Gastroesophageal sphincter (tissue), 4 donors: ENCODE measurements around the gene DNAH17. TPM values are rescaled to one million over a fixed set of nuclear protein-coding genes. Genes with fewer than 3 reads are reported as not detected.

Source experiments
- ATAC-seq: fragments of 150-250 bp; one replicate; pipeline ENCODE4 v1.9.1; 2016; ENCODE audit warnings: mild to moderate bottlenecking, moderate library complexity
- H3K27ac ChIP-seq, 4 donors: fragments of 200-600 bp; sonication (generic) in 3 of 4; 1 replicate in 3 of 4; 2 replicates in 1 of 4; pipeline ENCODE4 v1.5.1; 2016 to 2019
- H3K27me3 ChIP-seq: fragments of 200-600 bp; sonication (generic); one replicate; pipeline ENCODE4 v1.5.1; 2019
- H3K36me3 ChIP-seq, 2 donors: fragments of 200-600 bp; sonication (generic); one replicate each; pipeline ENCODE4 v1.5.1; 2019; ENCODE audit warnings: control low read depth in 1 of 2
- H3K4me1 ChIP-seq, 3 donors: fragments of 200-600 bp; sonication (generic); 1 replicate in 2 of 3; 2 replicates in 1 of 3; pipeline ENCODE4 v1.5.1; 2016 to 2019; ENCODE audit warnings: control low read depth in 2 of 3
- H3K4me3 ChIP-seq, 2 donors: fragments of 200-600 bp; sonication (generic); one replicate each; pipeline ENCODE4 v1.5.1; 2019; ENCODE audit warnings: mild to moderate bottlenecking in 1 of 2, moderate library complexity in 1 of 2
- H3K9me3 ChIP-seq, 3 donors: fragments of 200-600 bp; sonication (generic); one replicate each; pipeline ENCODE4 v1.5.1; 2017 to 2019; ENCODE audit warnings: control low read depth in 2 of 3
- EP300 ChIP-seq: sonication (generic); formaldehyde crosslinking; IDR thresholded peaks from one replicate; pipeline ENCODE4 v1.6.1; 2017; ENCODE audit warnings: antibody characterized with exemption, mild to moderate bottlenecking
- POLR2A ChIP-seq, 2 donors: fragments of 450-650 bp; IDR thresholded peaks; one replicate each; pipeline ENCODE4 v1.6.1; 2017; ENCODE audit warnings: antibody characterized with exemption in 2 of 2, mild to moderate bottlenecking in 2 of 2, moderate library complexity in 1 of 2
- POLR2AphosphoS5 ChIP-seq: sonication (generic); formaldehyde crosslinking; IDR thresholded peaks from one replicate; pipeline ENCODE4 v1.6.1; 2017; ENCODE audit warnings: antibody characterized with exemption
- WGBS, 2 donors: methylation state at CpG; one replicate each; pipeline ENCODE4 v1.1.5; 2018; ENCODE audit warnings: low coverage in 1 of 2; 5-methylcytosine and 5-hydroxymethylcytosine counted together
- total RNA-seq, 4 donors: library from RNA; depleted of rRNA; stranded (reverse); fragments of >200 nt; gene quantifications; one replicate each; pipeline ENCODE4 v1.1.0, GENCODE V29; 2016
- TF ChIP-seq, protein P1 (sequence below), 4 experiments: fragments of 200-600 bp in 2 of 4; fragments of 450-650 bp in 2 of 4; sonication (generic) in 1 of 4; IDR thresholded peaks; one replicate each; pipeline ENCODE4 v1.5.1; 2017 to 2019; ENCODE audit warnings: antibody characterized with exemption in 4 of 4, mild to moderate bottlenecking in 2 of 4, moderate library complexity in 2 of 4

The DNAH17 gene
- total RNA-seq, 4 donors from 2014 or later: 0.15 TPM; not detected in 3

DNA sequence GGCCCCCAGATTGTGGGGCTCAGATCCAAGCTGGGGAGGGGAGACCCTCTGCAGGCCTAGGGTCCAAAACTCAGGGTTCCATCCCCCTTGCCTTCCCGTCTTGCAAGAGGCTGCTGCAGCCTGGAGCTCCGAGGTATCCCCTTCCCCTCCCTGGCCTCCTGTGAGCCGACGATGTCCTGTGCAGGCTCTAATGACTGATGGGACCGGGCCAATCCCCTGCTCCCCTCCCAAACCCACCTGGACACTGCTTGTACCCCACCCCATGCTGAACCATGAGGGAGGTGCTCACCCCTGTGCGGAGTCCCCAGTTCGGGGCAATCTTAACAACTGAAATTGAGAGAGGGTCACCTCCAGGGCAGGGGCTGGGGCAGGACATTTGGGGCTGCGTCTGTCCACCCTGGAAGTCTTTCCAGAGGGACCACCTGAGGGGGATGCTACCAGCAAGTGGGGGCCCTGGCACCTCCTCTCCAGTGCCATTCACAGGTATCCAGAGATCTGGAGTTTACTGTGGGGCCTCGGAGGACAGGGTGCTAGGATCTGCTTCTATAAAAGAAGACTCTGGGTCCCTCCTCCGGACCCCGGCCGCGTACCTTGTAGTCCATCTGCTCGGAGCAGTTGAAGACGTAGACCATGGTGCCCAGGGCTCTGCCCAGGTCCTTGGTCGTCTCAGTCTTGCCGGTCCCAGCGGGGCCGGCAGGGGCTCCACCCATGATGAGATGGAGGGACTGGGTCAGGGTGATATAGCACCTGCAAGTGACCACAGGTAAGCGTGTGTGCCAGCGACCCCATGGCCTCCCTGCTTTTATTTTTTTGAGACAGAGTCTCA is 77.3 kb downstream of the DNAH17 start:
- ATAC-seq: no peak
- Histone ChIP-seq H3K9me3 (no peaks in the 10 kb centered on the region), H3K27ac (no peak overlapping the region), H3K36me3 (no peaks in the 10 kb centered on the region), H3K4me1 (peaks cover 0 to 7% (median 0%) of the 10 kb centered on the region in 3 donors), H3K4me3 (no peak overlapping the region), H3K27me3 (no peaks in the 10 kb centered on the region)
- WGBS, 2 donors: no CpG with 5 or more reads among the region's 21 CpGs
- TF ChIP-seq POLR2AphosphoS5 (no peak), EP300 (no peak), POLR2A (IDR thresholded peaks at IDR 0.05) (no peak)
- TF ChIP-seq, protein P1, sequence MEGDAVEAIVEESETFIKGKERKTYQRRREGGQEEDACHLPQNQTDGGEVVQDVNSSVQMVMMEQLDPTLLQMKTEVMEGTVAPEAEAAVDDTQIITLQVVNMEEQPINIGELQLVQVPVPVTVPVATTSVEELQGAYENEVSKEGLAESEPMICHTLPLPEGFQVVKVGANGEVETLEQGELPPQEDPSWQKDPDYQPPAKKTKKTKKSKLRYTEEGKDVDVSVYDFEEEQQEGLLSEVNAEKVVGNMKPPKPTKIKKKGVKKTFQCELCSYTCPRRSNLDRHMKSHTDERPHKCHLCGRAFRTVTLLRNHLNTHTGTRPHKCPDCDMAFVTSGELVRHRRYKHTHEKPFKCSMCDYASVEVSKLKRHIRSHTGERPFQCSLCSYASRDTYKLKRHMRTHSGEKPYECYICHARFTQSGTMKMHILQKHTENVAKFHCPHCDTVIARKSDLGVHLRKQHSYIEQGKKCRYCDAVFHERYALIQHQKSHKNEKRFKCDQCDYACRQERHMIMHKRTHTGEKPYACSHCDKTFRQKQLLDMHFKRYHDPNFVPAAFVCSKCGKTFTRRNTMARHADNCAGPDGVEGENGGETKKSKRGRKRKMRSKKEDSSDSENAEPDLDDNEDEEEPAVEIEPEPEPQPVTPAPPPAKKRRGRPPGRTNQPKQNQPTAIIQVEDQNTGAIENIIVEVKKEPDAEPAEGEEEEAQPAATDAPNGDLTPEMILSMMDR (IDR thresholded peaks at IDR 0.05): no peak

DNA sequence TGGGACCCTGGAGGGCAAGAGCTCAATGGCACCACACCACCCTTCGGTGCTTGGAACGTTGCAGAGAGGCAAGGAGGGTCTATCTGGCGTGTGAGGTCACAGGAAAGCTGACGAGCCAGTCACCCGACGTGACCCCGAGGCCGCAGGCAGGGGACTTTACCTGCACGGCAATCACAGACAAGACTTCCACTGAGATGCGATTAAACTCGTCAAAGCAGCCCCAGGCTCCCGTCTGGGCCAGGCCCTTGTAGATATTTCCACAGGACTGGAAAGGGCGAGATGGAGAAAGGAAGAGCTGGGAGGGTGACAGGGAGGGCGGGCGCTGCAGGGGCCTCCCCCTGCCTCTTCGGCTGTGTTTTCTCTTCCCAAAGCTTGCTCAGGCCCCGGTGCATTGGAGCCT is 78.3 kb downstream of the DNAH17 start:
- no peaks in the 10 kb centered on the region for H3K27me3 ChIP-seq
- no peak for ATAC-seq
- H3K4me1 ChIP-seq: peaks cover 0 to 7% (median 0%) of the 10 kb centered on the region in 3 donors
- H3K9me3 ChIP-seq: no peaks in the 10 kb centered on the region
- TF ChIP-seq POLR2AphosphoS5 (no peak), EP300 (no peak), POLR2A (IDR thresholded peaks at IDR 0.05) (no peak)
- TF ChIP-seq, protein P1 (IDR thresholded peaks at IDR 0.05): no peak
- WGBS, 2 donors: 58 to 64% methylated on average over 11 of the region's 17 CpGs
- no peaks in the 10 kb centered on the region for H3K36me3 ChIP-seq
- no peak overlapping the region for H3K27ac ChIP-seq
- H3K4me3 ChIP-seq: no peak overlapping the region

DNA sequence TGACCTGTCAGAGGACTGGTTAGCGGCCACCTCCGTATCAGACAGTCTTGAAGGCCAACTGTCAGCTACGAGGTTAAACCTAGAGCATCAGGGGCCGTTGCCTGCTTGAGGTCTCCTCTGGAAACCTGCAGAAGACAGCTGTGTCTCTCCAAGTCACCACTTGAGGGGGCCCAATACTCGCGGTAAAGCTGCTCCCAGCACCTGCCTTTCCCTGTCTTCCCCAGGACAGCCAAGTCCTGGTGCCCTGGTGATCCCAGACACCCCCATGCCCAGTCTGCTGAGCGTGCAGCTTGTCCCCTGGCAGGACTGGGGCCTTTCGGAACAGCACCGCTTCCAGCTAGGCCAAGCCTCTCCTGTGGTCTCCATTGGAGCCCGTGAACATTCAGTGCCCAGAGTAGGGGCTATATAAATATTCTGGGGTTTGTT is 80.1 kb downstream of the DNAH17 start:
- Histone ChIP-seq H3K4me3 (no peak overlapping the region), H3K36me3 (no peaks in the 10 kb centered on the region), H3K27me3 (no peaks in the 10 kb centered on the region), H3K9me3 (no peaks in the 10 kb centered on the region), H3K4me1 (peaks cover 0 to 7% (median 0%) of the 10 kb centered on the region in 3 donors), H3K27ac (no peak overlapping the region)
- WGBS, 2 donors: 7% methylated on average over 3 of the region's 10 CpGs; no CpG with 5 or more reads in 1 of the 2 donors
- peak; percentile 68 for ATAC-seq
- TF ChIP-seq POLR2AphosphoS5: no peak
- no peak for TF ChIP-seq EP300
- TF ChIP-seq, protein P1 (IDR thresholded peaks at IDR 0.05): peak in 3 of 4 experiments; percentile 73 to 83 (median 83)
- TF ChIP-seq POLR2A (IDR thresholded peaks at IDR 0.05): no peak

DNA sequence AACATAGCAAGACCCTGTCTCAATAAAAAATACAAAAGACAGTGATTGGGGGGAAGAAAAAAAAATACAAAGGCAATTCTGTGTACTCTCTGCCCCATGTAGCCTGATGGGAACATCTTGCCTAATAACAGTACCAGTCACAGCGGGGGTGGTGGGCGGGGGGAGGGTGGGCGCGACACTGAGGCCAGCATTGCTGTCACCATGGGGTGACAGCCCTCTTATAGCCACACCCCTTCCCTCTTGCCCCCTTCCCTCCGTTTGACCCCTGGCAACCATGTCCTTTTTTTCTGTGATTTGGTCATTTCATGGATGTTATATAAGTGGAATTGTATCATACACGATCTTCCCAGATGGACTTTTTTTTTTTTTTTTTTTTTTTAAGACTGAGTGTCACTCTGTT is 80.9 kb downstream of the DNAH17 start:
- TF ChIP-seq, protein P1 (IDR thresholded peaks at IDR 0.05): no peak
- TF ChIP-seq EP300: no peak
- no peak for TF ChIP-seq POLR2AphosphoS5
- TF ChIP-seq POLR2A (IDR thresholded peaks at IDR 0.05): no peak
- ATAC-seq: no peak
- Histone ChIP-seq H3K27ac (no peak overlapping the region), H3K4me3 (no peak overlapping the region), H3K4me1 (peaks cover 0 to 7% (median 0%) of the 10 kb centered on the region in 3 donors), H3K36me3 (no peaks in the 10 kb centered on the region), H3K9me3 (no peaks in the 10 kb centered on the region), H3K27me3 (no peaks in the 10 kb centered on the region)
- 19 to 62% methylated on average over 2 to 6 of the region's 6 CpGs for WGBS, 2 donors

DNA sequence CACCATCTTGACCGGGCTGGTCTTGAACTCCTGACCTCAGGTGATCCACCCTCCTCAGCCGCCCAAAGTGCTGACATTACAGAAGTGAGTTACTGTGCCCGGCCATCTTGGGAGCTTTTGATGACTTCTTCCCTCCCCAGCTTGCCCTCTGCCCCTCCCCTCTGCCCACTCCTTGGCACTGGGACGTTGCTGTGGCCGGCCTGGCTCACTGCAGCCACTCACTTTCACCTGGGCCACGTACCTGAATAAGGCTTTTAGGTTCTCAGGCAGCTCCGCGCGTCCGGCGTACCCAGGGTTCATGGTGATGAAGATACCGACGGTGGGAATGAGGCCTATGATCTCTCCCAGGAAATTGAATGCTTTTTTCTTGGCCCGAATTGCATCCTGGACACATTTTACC is 81.6 kb downstream of the DNAH17 start:
- WGBS, 2 donors: 90 to 100% methylated on average over 2 to 6 of the region's 14 CpGs
- no peak for TF ChIP-seq EP300
- no peaks in the 10 kb centered on the region for H3K27me3 ChIP-seq
- H3K36me3 ChIP-seq: no peaks in the 10 kb centered on the region
- no peaks in the 10 kb centered on the region for H3K9me3 ChIP-seq
- peaks cover 0 to 7% (median 0%) of the 10 kb centered on the region in 3 donors for H3K4me1 ChIP-seq
- no peak for ATAC-seq
- no peak overlapping the region for H3K4me3 ChIP-seq
- no peak overlapping the region for H3K27ac ChIP-seq
